HG03108 (cell line): Measurements from ENCODE around the gene ELMOD2.

Experiments
- ATAC-seq: cut with Tn5 transposase; IDR thresholded peaks from one replicate; pipeline ENCODE4 v1.9.1; 2021; ENCODE audit warnings: moderate library complexity; ENCODE audit not compliant: unreplicated experiment

Gene ELMOD2

DNA sequence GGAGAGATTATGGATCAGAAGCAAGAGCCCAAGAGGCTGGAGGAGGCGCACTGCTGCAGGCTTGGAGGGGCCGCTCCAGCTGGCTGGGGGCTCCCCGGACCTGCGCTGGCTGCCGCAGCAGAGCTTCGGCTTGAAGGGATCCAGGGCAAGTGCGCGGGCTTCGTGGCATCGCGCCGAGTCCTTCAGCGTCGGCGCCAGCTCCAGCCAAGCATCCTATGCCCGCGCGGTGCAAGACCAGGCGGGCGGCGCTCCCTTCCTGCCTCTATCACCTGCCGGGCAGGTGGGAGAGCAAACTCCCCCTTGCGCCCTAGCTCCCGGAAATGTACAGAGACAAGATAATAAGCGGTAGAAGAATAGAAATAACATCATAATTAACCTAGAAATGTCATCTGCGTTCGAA lies 55.3 kb downstream of the ELMOD2 start:
- no peak for ATAC-seq

DNA sequence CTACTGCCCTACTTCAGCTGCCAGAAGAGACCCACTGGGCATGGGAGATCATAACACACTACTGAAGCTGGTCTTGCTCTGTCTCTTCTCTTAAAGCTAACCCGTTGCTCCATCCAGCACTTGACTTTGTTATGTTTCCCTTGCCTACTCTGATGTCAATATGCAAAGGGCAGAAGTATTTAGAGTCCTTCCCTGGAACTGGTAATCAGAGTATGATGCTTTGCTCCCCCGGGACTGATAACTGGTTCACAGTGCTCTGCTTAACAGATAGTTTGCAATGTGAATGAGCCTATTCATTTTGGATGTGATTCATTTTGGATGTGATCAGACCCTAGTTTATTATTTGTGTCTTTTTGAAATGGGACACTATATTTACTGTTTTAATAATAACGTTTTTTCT lies 57.1 kb downstream of the ELMOD2 start:
- no peak for ATAC-seq

DNA sequence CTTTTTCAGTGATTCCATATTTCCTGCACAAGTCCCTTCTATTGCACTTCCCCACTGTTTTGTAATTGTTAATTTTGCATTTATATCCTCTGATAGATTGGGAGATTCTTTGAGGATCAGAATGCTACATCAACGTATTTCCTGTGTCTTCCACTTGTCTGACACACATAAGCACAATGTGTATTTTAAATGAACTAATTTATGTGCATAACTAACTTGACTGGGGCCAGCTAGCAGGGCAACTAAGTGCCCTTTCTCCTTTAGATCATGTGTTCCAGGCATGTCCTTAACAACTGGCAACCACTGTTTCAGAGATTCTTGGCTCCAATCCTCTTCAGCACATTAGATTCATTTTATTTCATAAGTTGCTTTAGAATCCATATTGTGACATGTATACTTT lies 60.5 kb downstream of the ELMOD2 start:
- ATAC-seq, result no peak

DNA sequence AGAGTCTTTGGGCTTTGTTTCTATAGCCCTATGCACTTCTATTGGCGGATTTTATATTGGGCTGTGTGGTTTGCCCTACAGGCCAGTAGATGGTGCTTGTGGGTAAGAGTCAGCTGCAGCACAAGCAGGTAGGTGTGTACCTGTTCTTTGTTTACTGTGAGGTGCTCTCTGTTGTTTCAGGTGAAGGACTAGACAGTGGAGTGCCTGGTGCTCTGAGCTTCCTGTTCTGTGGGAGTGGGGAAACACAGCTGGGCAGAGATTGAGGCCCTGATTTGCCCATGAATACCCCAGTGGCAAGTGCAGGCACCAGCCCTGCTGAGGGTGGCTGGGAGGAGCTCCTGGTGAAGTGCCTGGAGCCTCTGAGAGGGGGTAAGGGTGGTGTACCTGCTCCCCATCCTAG lies 71.1 kb downstream of the ELMOD2 start:
- ATAC-seq, result no peak

DNA sequence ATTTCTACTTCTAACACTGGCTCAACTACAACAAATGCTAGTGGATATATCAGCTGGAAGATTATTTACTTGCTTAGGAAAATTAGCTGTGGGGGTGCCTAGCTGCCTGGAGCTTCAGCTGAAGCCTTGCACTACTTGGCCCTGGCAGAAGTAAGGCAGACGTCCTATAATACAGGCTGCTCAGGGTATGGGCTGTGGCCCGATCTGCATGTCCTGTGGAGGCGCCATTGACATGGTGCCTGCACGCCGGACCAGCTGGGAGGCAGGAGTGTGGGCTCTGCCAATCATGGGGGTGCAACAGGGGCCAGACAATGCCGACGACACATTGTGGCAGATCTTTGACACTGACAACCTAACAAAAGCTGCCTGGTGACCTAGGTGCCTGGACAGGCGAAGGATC lies 76.4 kb downstream of the ELMOD2 start:
- ATAC-seq, result no peak

DNA sequence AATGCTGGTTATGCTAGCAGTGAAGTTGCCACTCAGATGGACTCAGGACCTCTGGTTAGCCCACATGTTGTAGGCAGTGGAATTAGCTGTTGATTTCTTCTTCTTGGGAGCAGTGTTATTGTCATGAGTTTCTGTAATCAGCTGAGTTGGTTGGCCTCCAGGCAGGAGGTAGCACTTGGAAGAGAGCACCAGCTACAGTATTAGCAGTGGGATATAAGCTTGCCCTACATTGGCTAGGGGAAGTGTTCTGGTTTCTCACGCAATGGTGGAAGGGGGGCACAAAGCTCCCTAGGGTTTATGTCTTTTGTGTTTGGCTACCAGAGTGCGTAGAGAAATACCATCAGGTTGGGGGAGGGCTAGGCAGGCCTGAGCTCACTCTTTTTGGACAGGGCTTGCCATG lies 78.7 kb downstream of the ELMOD2 start:
- no peak for ATAC-seq

DNA sequence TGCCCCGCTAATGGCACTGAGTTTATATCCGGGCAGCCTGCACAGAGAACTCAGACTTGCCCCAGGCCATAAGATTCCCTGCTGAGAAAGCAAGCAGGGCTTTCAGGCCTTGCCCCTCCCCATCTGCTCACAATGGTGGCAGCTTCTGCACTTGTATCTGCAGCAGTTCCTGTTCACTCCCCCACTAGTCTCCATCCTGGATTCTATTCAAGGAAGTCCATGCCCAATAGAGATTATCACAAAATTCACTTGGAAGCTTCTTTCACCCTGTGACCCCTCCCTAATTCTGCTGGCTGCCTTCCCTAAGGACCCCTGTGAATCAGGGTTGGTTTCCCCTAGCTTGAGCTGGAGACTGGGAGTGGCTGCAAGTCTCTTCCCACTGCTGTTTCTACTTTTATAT lies 79.3 kb downstream of the ELMOD2 start:
- ATAC-seq, result no peak
